Neutrophil (primary cell): ENCODE data around the gene ABCC3.
A peak's percentile ranks its signal among the peaks of the same experiment; 100 is the strongest.

Experiments used
- H3K27ac ChIP-seq: fragments of 200-600 bp; sonication (generic); 2 replicates; pipeline ENCODE4 v1.5.1; 2016; ENCODE audit warnings: mild to moderate bottlenecking, moderate library complexity
- H3K27me3 ChIP-seq: fragments of 200-600 bp; sonication (generic); 2 replicates; pipeline ENCODE4 v1.6.0; 2016; ENCODE audit warnings: mild to moderate bottlenecking
- H3K36me3 ChIP-seq: fragments of 200-600 bp; sonication (generic); 2 replicates; pipeline ENCODE4 v1.5.1; 2017
- H3K4me1 ChIP-seq, 2 experiments: fragments of 200-600 bp in 1 of 2; sonication (generic) in 1 of 2; 1 replicate in 1 of 2; 2 replicates in 1 of 2; pipeline versions ENCODE4 v1.5.1 to v1.6.1; 2013 to 2016; ENCODE audit warnings: low read depth in 1 of 2, low read length in 1 of 2, mild to moderate bottlenecking in 1 of 2, moderate library complexity in 1 of 2; ENCODE audit not compliant: control insufficient read depth in 1 of 2, insufficient read depth in 1 of 2
- H3K4me3 ChIP-seq, 2 experiments: fragments of 200-600 bp in 1 of 2; sonication (generic) in 1 of 2; 1 replicate in 1 of 2; 2 replicates in 1 of 2; pipeline ENCODE4 v1.5.1; 2013 to 2016; ENCODE audit warnings: low read depth in 1 of 2, low read length in 1 of 2, mild to moderate bottlenecking in 1 of 2, moderate library complexity in 1 of 2
- H3K9me3 ChIP-seq: fragments of 200-600 bp; sonication (generic); 2 replicates; pipeline ENCODE4 v1.5.1; 2016
- TF ChIP-seq, protein P1 (sequence below): fragments of 200-600 bp; sonication (generic); IDR thresholded peaks from 2 replicates; pipeline ENCODE4 v1.5.1; 2016; ENCODE audit warnings: antibody characterized with exemption

ABCC3 gene

DNA sequence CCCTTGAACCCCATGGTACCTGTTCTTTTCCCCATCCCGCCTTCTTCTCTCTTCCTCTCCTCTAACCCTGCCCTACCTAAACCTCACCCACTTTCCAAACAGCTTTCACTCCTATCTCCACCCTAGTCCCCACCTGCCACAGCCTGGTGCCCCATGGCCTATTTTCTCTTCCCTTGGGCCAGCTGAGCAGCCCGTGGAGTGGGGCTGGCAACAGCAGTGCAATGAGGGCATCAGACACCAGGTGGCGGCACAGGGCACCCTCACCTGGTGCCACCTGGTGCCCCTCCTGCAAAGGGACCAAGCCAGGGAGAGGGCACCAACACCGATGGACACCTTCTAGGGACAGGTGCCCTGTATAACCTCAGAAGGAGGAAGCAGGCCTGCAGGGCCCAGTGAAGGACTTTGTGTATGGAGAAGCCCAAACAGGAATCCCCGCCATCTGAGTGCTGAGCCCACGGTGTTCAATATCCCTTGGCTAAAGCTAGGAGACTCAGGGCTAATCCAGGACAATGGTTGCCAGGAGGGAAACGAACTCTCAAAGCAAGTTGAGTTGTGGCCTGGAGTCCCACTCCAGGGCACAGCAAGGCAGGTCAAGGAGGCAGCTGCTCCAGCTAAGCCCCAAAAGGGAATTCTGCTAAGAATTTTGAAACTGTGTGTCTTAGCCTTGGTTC, 4.0 kb upstream of the ABCC3 start:
- TF ChIP-seq, protein P1, sequence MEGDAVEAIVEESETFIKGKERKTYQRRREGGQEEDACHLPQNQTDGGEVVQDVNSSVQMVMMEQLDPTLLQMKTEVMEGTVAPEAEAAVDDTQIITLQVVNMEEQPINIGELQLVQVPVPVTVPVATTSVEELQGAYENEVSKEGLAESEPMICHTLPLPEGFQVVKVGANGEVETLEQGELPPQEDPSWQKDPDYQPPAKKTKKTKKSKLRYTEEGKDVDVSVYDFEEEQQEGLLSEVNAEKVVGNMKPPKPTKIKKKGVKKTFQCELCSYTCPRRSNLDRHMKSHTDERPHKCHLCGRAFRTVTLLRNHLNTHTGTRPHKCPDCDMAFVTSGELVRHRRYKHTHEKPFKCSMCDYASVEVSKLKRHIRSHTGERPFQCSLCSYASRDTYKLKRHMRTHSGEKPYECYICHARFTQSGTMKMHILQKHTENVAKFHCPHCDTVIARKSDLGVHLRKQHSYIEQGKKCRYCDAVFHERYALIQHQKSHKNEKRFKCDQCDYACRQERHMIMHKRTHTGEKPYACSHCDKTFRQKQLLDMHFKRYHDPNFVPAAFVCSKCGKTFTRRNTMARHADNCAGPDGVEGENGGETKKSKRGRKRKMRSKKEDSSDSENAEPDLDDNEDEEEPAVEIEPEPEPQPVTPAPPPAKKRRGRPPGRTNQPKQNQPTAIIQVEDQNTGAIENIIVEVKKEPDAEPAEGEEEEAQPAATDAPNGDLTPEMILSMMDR: peak; percentile 64
- Histone ChIP-seq H3K4me3 (no peak overlapping the region), H3K27ac (no peak overlapping the region), H3K4me1 (peaks cover 0 to 8% of the 10 kb centered on the region in 2 experiments), H3K27me3 (peaks cover 100% of the 10 kb centered on the region), H3K36me3 (no peaks in the 10 kb centered on the region), H3K9me3 (no peaks in the 10 kb centered on the region)

- H3K36me3 ChIP-seq: no peaks in the 10 kb centered on the region
- H3K9me3 ChIP-seq: no peaks in the 10 kb centered on the region
- no peak overlapping the region for H3K27ac ChIP-seq
- no peak overlapping the region for H3K4me3 ChIP-seq
- TF ChIP-seq, protein P1: no peak
- H3K4me1 ChIP-seq: peaks cover 0 to 8% of the 10 kb centered on the region in 2 experiments
- H3K27me3 ChIP-seq: peaks cover 100% of the 10 kb centered on the region
These were observed 3.3 kb upstream of the ABCC3 start for GRCh38 chr17:50631195-50631907.

DNA sequence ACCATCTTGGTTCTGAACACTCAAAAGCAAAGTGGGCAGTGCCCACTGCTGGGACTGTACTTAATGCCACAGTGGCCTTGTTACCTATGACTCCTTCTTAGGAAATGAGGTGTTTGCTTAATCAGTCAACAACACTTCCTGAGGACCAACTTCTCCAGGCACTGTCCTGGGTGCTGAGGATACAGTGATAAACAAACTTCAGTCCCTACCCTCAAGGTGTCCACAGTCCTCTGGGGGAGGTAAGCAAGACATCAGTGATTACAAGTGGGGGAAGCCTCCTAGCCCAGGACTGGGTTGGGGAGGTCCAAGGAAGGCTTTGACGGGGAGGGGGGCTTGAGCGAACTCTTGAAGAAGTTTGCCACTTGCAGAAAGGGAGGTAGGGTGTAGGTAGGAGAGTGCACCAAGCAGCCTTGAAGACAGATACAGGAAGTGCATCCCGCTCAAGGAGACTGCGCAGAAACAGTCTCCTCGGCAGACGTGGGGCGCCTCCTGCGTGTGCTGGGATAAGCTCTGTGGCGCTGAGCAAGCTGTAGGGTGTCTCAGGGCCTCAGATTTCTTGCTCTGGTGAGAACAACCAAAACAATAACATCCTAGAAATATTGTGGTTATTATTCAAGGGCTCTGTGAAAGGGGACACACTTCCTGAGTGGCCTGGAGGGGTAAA, 2.6 kb upstream of the ABCC3 start:
- no peak overlapping the region for H3K27ac ChIP-seq
- H3K4me3 ChIP-seq: no peak overlapping the region
- H3K4me1 ChIP-seq: peaks cover 0 to 8% of the 10 kb centered on the region in 2 experiments
- H3K27me3 ChIP-seq: peaks cover 100% of the 10 kb centered on the region
- H3K36me3 ChIP-seq: no peaks in the 10 kb centered on the region
- TF ChIP-seq, protein P1: no peak
- no peaks in the 10 kb centered on the region for H3K9me3 ChIP-seq

GRCh38 chr17:50632637-50633036, 2.0 kb upstream of the ABCC3 start:
- Histone ChIP-seq H3K36me3 (no peaks in the 10 kb centered on the region), H3K27me3 (peaks cover 100% of the 10 kb centered on the region), H3K4me1 (peaks cover 0 to 8% of the 10 kb centered on the region in 2 experiments), H3K27ac (no peak overlapping the region), H3K4me3 (no peak overlapping the region), H3K9me3 (no peaks in the 10 kb centered on the region)
- TF ChIP-seq, protein P1: no peak

DNA sequence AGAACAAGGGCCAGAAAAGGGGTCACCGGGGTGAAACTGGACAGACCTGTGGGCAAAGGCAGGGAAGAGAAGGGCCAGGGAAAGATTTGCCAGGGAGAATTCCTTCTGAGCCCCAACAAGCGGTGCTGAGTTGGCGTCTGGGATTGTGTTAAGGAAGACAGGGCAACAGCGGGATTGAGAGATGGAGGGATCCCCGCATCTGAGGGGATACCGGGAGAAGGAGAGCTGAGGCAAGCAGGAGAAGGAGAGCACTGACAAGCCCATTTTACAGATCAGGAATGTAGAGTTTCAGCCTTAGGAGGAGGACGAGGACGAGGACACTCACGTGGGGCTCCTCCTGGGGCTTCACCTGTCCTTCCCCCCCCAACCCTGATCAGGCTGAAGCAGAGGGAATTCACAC, 998 bp upstream of the ABCC3 start:
- Histone ChIP-seq H3K27ac (no peak overlapping the region), H3K9me3 (no peaks in the 10 kb centered on the region), H3K36me3 (no peaks in the 10 kb centered on the region), H3K27me3 (peaks cover 97% of the 10 kb centered on the region), H3K4me1 (peaks cover 0 to 8% of the 10 kb centered on the region in 2 experiments), H3K4me3 (no peak overlapping the region)
- TF ChIP-seq, protein P1: no peak
